Liver (tissue), 9 donors: ENCODE measurements around the gene OR1A1. TPM values are rescaled to one million over a fixed set of nuclear protein-coding genes. Genes with fewer than 3 reads are reported as not detected.
"Not testable (repeated sequence)": the region's sequence is repeated elsewhere in the genome, so short reads cannot be mapped to it uniquely, and the experiment has no call there.

ENCODE experiments used
- DNase-seq: peaks from one replicate; pipeline ENCODE4 v3.0.0-alpha.2; 2017; ENCODE audit warnings: low spot score
- H3K27ac ChIP-seq, 2 donors: one replicate each; pipeline ENCODE4 v1.7.0; 2013; ENCODE audit warnings: inconsistent platforms in 2 of 2, low read length in 2 of 2, control low read depth in 1 of 2, low read depth in 1 of 2, mild to moderate bottlenecking in 1 of 2
- H3K27me3 ChIP-seq, 4 donors: one replicate each; pipeline versions ENCODE4 v1.6.1 to v1.7.0; 2013; ENCODE audit warnings: low read length in 3 of 4, inconsistent platforms in 1 of 4, mild to moderate bottlenecking in 1 of 4, moderate library complexity in 1 of 4; ENCODE audit not compliant: control insufficient read depth in 4 of 4, insufficient read depth in 4 of 4
- H3K36me3 ChIP-seq, 4 donors: one replicate each; pipeline versions ENCODE4 v1.6.1 to v1.7.0; 2013; ENCODE audit warnings: low read length in 3 of 4, mild to moderate bottlenecking in 3 of 4, low read depth in 1 of 4, moderate library complexity in 1 of 4; ENCODE audit not compliant: control insufficient read depth in 4 of 4, insufficient read depth in 3 of 4
- H3K4me1 ChIP-seq, 4 donors: one replicate each; pipeline versions ENCODE4 v1.6.1 to v1.7.0; 2013; ENCODE audit warnings: low read length in 3 of 4, mild to moderate bottlenecking in 3 of 4, moderate library complexity in 1 of 4; ENCODE audit not compliant: control insufficient read depth in 4 of 4, insufficient read depth in 4 of 4
- H3K4me3 ChIP-seq, 3 donors: one replicate each; pipeline versions ENCODE4 v1.6.1 to v1.7.0; 2013; ENCODE audit warnings: low read length in 3 of 3, control low read depth in 1 of 3, low read depth in 1 of 3, mild to moderate bottlenecking in 1 of 3
- H3K9ac ChIP-seq, 2 donors: one replicate each; pipeline ENCODE4 v1.7.0; 2013; ENCODE audit warnings: low read length in 2 of 2, mild to moderate bottlenecking in 2 of 2, moderate library complexity in 2 of 2, control low read depth in 1 of 2, low read depth in 1 of 2
- H3K9me3 ChIP-seq, 4 donors: one replicate each; pipeline versions ENCODE4 v1.6.1 to v1.7.0; 2013; ENCODE audit warnings: low read length in 3 of 4; ENCODE audit not compliant: control insufficient read depth in 4 of 4
- EGR1 ChIP-seq, 2 donors: IDR thresholded peaks; 2 replicates each; pipeline ENCODE4 v1.6.1; 2016 to 2018; ENCODE audit warnings: antibody characterized with exemption in 2 of 2, low read depth in 2 of 2
- FOXA1 ChIP-seq: IDR thresholded peaks from 2 replicates; pipeline ENCODE4 v1.6.1; 2016; ENCODE audit warnings: antibody characterized with exemption
- FOXA2 ChIP-seq: IDR thresholded peaks from 2 replicates; pipeline ENCODE4 v1.6.1; 2016; ENCODE audit warnings: antibody characterized with exemption
- GABPA ChIP-seq, 2 donors: IDR thresholded peaks in 1 of 2; conservative IDR thresholded peaks in 1 of 2; 2 replicates each; pipeline ENCODE4 v1.6.1; 2016; ENCODE audit warnings: antibody characterized with exemption in 2 of 2, mild to moderate bottlenecking in 1 of 2, moderate library complexity in 1 of 2
- HNF4A ChIP-seq, 2 donors: conservative IDR thresholded peaks; 2 replicates each; pipeline ENCODE4 v1.6.1; 2016; ENCODE audit warnings: antibody characterized with exemption in 2 of 2, mild to moderate bottlenecking in 2 of 2
- HNF4G ChIP-seq: IDR thresholded peaks from 2 replicates; pipeline ENCODE4 v1.6.1; 2016; ENCODE audit warnings: antibody characterized with exemption
- RAD21 ChIP-seq, 2 donors: IDR thresholded peaks; 2 replicates each; pipeline ENCODE4 v1.6.1; 2016; ENCODE audit warnings: antibody characterized with exemption in 2 of 2, mild to moderate bottlenecking in 2 of 2
- RXRA ChIP-seq, 2 donors: IDR thresholded peaks; 2 replicates each; pipeline ENCODE4 v1.6.1; 2017 to 2018; ENCODE audit warnings: antibody characterized with exemption in 2 of 2, mild to moderate bottlenecking in 1 of 2
- SP1 ChIP-seq: IDR thresholded peaks from 2 replicates; pipeline ENCODE4 v1.6.1; 2018; ENCODE audit warnings: antibody characterized with exemption, mild to moderate bottlenecking
- TAF1 ChIP-seq: conservative IDR thresholded peaks from 2 replicates; pipeline ENCODE4 v1.6.1; 2016; ENCODE audit warnings: antibody characterized with exemption, mild to moderate bottlenecking
- YY1 ChIP-seq: IDR thresholded peaks from 2 replicates; pipeline ENCODE4 v1.6.1; 2016; ENCODE audit warnings: antibody characterized with exemption, mild to moderate bottlenecking
- WGBS: extraction: QIAGEN DNeasy Blood & Tissue Kit; methylation state at CpG from one replicate; pipeline ENCODE4 v1.1.7; 2013; 5-methylcytosine and 5-hydroxymethylcytosine counted together
- polyA plus RNA-seq, 2 donors: library from polyadenylated mRNA; stranded (reverse) in 1 of 2; unstranded in 1 of 2; fragments of 200-250 nt in 1 of 2; fragments of >200 nt in 1 of 2; fragmentation: Nextera tagmentation in 1 of 2; extraction: Ambion mirVana in 1 of 2; gene quantifications; one replicate each; pipeline versions ENCODE4 v1.2.1 to v1.2.3, GENCODE V29; 2013 to 2015
- total RNA-seq, 2 donors: library from RNA; depleted of rRNA; stranded (reverse); fragments of >200 nt; gene quantifications; one replicate each; pipeline ENCODE4 v1.2.3, GENCODE V29; 2014
- TF ChIP-seq, protein P1 (sequence below): IDR thresholded peaks from 2 replicates; pipeline ENCODE4 v1.6.1; 2016; ENCODE audit warnings: antibody characterized with exemption
- TF ChIP-seq, protein P2 (sequence below): IDR thresholded peaks from 2 replicates; pipeline ENCODE4 v1.6.1; 2016; ENCODE audit warnings: antibody characterized with exemption
- TF ChIP-seq, protein P3 (sequence below): IDR thresholded peaks from 2 replicates; pipeline ENCODE4 v1.6.1; 2016; ENCODE audit warnings: antibody characterized with exemption, mild to moderate bottlenecking
- TF ChIP-seq, protein P4 (sequence below): IDR thresholded peaks from 2 replicates; pipeline ENCODE4 v1.6.1; 2016; ENCODE audit warnings: antibody characterized with exemption
- donor health status: healthy.
- donor health status: healthy.
- donor health status: healthy.
- donor health status: healthy.
- donor health status: healthy.

The OR1A1 gene
- total and polyA plus RNA-seq, 4 donors: not detected

DNA sequence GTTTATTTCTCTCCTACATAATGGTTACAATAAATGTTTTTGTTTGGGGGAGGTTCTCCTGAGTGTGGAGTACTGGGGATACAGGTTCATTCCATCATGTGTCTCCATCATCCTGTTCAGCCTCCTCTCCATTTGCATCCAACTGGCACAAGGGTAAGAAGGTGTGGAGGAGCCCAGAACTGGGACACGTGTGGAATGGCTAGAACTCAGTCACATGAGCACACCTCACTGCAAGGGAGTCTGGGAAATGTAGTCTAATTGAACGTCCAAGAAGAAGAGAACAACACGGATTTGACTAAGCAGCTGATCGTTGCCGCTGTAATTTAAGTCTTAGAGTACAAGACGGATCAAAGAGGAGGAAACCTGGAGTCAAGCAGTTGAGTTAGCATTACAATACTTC is 6.1 kb downstream of the OR1A1 start:
- TF ChIP-seq RXRA (IDR thresholded peaks at IDR 0.05): no peak
- TF ChIP-seq GABPA (IDR thresholded peaks at IDR 0.05 in 1 of 2, conservative IDR thresholded peaks at IDR 0.05 in 1 of 2): no peak
- TF ChIP-seq FOXA2: no peak
- no peak for TF ChIP-seq SP1
- TF ChIP-seq, protein P1, sequence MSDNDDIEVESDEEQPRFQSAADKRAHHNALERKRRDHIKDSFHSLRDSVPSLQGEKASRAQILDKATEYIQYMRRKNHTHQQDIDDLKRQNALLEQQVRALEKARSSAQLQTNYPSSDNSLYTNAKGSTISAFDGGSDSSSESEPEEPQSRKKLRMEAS: no peak
- no peak for TF ChIP-seq RAD21 (IDR thresholded peaks at IDR 0.05)
- TF ChIP-seq, protein P2, sequence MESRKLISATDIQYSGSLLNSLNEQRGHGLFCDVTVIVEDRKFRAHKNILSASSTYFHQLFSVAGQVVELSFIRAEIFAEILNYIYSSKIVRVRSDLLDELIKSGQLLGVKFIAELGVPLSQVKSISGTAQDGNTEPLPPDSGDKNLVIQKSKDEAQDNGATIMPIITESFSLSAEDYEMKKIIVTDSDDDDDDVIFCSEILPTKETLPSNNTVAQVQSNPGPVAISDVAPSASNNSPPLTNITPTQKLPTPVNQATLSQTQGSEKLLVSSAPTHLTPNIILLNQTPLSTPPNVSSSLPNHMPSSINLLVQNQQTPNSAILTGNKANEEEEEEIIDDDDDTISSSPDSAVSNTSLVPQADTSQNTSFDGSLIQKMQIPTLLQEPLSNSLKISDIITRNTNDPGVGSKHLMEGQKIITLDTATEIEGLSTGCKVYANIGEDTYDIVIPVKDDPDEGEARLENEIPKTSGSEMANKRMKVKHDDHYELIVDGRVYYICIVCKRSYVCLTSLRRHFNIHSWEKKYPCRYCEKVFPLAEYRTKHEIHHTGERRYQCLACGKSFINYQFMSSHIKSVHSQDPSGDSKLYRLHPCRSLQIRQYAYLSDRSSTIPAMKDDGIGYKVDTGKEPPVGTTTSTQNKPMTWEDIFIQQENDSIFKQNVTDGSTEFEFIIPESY: no peak
- TF ChIP-seq TAF1: no peak
- no peak for TF ChIP-seq FOXA1
- Histone ChIP-seq H3K36me3 (no peaks in the 10 kb centered on the region), H3K4me3 (no peak overlapping the region), H3K27me3 (peaks cover 0 to 7% (median 1%) of the 10 kb centered on the region in 4 donors), H3K27ac (no peak overlapping the region), H3K4me1 (no peaks in the 10 kb centered on the region), H3K9ac (no peak overlapping the region), H3K9me3 (no peaks in the 10 kb centered on the region)
- DNase-seq: no peak
- WGBS: 59% methylated on average over 6 of the region's 6 CpGs

DNA sequence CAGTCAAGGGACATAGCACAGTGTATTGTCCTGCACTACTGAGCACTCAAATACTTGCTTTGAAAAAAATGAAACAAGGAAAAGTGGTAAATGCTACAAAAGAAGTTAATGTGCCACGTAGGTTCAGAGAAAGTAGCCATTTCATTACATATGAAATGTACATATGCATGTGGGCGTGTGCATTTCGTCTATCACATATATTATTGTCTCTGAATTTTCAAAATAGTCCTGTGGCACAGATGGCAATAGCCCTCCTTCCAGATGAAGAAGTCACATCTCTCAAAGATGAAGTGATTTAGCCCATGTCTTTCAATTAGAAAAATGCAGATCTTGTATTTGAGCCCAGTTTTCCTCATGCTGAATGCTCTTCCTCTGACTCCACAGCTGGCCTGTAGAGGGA is 12.5 kb downstream of the OR1A1 start:
- not testable (repeated sequence) for H3K9me3 ChIP-seq, H3K36me3 ChIP-seq, DNase-seq, H3K4me1 ChIP-seq, H3K9ac ChIP-seq, H3K27me3 ChIP-seq, H3K4me3 ChIP-seq, H3K27ac ChIP-seq
- 55% methylated on average over 3 of the region's 3 CpGs for WGBS

DNA sequence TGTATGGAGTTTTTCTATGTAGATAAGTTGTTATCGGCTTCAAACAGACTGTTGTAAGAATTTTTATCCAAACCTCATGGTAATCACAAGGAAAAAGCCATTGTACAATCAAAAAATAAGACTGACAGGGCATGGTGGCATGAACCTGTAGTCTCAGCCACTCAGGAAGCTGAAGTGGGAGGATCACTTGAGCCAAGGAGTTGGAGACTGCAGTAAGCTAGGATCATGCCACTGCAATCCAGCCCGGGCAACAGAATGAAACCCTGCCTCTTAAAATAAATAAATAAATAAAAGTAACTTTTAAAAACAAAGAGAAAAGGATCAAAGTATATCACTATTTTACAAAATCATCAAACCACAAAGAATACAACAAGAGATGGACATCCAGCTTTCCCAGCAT is 14.4 kb downstream of the OR1A1 start:
- no peak for TF ChIP-seq HNF4G
- Histone ChIP-seq H3K4me3 (no peak overlapping the region), H3K4me1 (no peaks in the 10 kb centered on the region), H3K9ac (no peak overlapping the region), H3K36me3 (no peaks in the 10 kb centered on the region), H3K27ac (no peak overlapping the region), H3K27me3 (no peaks in the 10 kb centered on the region), H3K9me3 (no peaks in the 10 kb centered on the region)
- DNase-seq: no peak
- WGBS: 86% methylated on average over 2 of the region's 2 CpGs

DNA sequence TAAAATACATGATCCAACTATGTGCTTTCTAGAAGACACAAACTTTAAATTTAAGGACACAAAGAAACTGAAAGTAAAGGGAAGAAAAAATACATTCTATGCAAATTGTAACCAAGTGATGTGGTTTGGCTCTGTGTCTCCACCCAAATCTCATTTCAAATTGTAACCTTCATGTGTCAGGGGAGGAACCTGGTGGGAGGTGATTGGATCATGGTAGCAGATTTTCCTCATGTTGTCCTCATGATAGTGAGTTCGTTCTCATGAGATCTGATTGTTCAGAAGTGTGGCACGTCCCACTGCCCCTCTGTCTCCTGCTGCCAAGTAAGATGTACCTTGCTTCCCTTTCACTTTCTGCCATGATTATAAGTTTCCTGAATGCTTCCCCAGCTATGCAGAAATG is 15.0 kb downstream of the OR1A1 start:
- H3K27me3 ChIP-seq: no peaks in the 10 kb centered on the region
- H3K36me3 ChIP-seq: no peaks in the 10 kb centered on the region
- 58% methylated on average over 2 of the region's 2 CpGs for WGBS
- H3K4me3 ChIP-seq: no peak overlapping the region
- no peaks in the 10 kb centered on the region for H3K4me1 ChIP-seq
- no peak overlapping the region for H3K27ac ChIP-seq
- no peak for DNase-seq
- H3K9me3 ChIP-seq: no peaks in the 10 kb centered on the region
- H3K9ac ChIP-seq: no peak overlapping the region
- no peak for TF ChIP-seq GABPA (IDR thresholded peaks at IDR 0.05 in 1 of 2, conservative IDR thresholded peaks at IDR 0.05 in 1 of 2)
- TF ChIP-seq, protein P2: no peak
- no peak for TF ChIP-seq HNF4A (conservative IDR thresholded peaks at IDR 0.05)
- no peak for TF ChIP-seq YY1
- TF ChIP-seq RXRA (IDR thresholded peaks at IDR 0.05): no peak
- TF ChIP-seq TAF1: no peak
- TF ChIP-seq, protein P3, sequence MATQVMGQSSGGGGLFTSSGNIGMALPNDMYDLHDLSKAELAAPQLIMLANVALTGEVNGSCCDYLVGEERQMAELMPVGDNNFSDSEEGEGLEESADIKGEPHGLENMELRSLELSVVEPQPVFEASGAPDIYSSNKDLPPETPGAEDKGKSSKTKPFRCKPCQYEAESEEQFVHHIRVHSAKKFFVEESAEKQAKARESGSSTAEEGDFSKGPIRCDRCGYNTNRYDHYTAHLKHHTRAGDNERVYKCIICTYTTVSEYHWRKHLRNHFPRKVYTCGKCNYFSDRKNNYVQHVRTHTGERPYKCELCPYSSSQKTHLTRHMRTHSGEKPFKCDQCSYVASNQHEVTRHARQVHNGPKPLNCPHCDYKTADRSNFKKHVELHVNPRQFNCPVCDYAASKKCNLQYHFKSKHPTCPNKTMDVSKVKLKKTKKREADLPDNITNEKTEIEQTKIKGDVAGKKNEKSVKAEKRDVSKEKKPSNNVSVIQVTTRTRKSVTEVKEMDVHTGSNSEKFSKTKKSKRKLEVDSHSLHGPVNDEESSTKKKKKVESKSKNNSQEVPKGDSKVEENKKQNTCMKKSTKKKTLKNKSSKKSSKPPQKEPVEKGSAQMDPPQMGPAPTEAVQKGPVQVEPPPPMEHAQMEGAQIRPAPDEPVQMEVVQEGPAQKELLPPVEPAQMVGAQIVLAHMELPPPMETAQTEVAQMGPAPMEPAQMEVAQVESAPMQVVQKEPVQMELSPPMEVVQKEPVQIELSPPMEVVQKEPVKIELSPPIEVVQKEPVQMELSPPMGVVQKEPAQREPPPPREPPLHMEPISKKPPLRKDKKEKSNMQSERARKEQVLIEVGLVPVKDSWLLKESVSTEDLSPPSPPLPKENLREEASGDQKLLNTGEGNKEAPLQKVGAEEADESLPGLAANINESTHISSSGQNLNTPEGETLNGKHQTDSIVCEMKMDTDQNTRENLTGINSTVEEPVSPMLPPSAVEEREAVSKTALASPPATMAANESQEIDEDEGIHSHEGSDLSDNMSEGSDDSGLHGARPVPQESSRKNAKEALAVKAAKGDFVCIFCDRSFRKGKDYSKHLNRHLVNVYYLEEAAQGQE: no peak
- TF ChIP-seq, protein P1: no peak
- TF ChIP-seq FOXA2: no peak
- TF ChIP-seq FOXA1: no peak
- TF ChIP-seq EGR1 (IDR thresholded peaks at IDR 0.05; ENCODE audit: low read depth in 2 of 2): no peak
- TF ChIP-seq, protein P4, sequence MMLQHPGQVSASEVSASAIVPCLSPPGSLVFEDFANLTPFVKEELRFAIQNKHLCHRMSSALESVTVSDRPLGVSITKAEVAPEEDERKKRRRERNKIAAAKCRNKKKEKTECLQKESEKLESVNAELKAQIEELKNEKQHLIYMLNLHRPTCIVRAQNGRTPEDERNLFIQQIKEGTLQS: no peak
- TF ChIP-seq SP1: no peak
- TF ChIP-seq HNF4G: no peak
- TF ChIP-seq RAD21 (IDR thresholded peaks at IDR 0.05): no peak
